CD4-positive, alpha-beta T cell treated with Interleukin-6 at 100 ng/mL for 8 hours (primary cell): ENCODE measurements around the gene HEPACAM.
A peak's percentile ranks its signal among the peaks of the same experiment; 100 is the strongest.

Source experiments
- DNase-seq: peaks from one replicate; pipeline ENCODE4 v3.0.0-alpha.2; 2020; ENCODE audit warnings: mixed read lengths, low spot score

Gene HEPACAM

DNA sequence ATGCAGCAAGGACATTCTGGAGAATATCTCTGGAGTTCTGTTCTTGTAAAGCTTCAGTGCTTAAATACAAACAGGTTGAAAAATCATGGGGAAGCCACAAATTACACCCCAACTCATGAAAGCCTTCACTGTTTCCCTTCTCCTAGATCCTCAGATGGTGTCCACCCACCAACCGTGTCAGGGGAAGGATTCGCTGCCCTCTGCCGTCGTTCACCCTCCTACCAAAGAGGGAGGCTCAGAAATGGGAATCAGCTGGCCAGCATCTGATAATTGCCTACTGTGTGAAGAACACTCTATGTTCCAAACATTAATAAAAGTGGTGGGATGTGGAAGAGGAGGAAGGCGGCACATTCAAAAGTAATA lies 7.4 kb upstream of the HEPACAM start:
- no peak for DNase-seq

DNA sequence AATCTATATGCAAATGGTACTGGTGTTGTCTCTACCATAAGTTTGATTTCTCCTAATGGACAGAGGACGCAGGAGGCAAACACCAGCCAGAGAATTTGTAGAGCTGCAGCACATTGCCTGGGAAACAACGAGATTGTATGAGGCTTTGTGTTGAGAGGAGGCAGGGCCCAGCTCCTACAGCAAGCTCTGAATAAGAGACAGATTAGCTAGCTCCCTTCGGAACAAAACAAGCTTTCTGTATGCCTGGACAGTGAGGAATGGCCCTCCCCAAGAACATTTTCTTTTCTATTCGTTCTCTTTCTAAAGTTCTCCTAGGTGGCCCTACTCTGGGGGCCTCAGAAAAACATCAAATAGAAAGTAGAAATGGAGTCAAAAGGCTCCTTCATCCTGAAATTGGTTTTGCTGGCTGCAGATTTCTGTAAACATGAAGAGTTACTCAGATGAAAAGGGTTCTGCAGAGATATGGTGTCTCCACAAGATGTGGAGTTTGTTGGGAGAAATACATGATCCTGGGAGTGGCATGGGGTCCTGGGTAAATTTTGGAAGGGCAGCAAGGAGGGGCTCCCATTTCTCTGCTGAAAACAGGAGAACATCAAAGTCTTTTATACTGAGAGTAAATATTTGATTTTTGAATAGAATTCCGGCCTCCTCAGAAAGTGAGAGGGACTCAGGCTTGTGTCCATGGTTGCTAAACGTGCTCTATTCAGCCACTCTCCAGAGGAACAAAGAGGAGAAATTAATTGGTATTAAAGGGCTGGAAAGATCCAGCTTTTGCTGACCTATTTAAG lies 6.8 kb upstream of the HEPACAM start:
- DNase-seq, result no peak

DNA sequence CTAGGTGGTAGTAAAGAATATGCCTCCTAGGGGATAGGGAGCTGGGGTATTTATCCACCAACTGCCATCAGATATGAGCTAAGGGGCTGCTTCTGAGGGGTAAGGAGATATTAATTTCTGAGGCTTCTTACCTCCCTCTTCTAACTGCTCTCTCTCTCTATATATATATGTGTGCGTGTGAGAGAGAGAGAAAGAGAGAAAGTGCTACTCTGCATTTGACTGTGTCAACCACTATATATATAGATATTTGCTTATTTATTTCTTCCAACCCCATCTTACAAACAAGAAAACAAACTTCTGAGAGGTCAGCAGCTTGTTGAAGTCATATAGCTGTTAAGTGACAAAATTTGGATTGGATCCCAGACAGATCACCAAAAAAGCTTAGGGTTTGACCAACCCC lies 5.9 kb upstream of the HEPACAM start:
- no peak for DNase-seq

DNA sequence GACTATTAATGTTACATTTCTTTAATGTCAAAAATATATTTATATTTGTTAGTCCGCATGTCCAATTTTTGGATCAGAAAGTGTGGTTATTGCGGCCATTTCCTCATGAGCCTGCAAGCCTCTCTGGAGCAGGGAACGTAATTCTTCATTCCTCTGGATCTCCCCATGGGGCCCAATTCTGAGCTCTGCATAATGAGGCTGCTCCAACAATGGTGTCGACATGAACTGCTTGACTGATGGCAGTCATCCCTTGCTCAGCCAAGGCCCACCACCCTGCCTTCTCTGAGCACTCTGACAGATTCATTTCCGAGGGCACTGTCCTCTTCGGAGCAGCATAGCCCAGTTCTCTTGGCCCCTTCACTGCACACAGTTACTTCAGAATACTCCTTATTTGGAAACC lies 3.1 kb upstream of the HEPACAM start:
- DNase-seq, result no peak

DNA sequence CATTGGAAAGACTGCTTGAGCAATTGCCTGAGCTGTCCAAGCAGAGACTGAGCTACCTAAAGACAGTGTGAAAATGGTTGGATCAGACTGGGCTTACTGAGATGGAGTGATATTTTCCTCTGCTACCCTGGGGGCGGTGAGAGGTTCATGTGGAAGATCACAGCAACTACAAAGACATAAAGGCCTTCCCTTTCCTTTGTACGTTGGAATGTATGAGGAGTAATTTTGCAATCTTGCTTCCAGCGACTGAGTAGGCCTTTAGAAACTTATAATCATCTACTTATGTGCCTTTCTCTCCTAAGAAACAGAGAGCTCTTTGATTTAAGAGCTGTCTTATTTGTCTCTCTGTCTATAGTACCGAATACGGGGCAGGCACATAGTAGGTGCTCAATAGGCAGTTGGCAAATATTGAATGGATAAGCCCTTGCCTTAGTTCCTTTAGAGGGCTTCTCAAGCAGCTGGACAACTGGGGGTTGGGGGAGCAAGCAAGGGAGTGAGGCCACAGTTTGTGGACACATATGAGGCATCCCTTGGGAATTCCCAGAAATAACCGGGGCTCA lies 2.4 kb upstream of the HEPACAM start:
- DNase-seq, result no peak

DNA sequence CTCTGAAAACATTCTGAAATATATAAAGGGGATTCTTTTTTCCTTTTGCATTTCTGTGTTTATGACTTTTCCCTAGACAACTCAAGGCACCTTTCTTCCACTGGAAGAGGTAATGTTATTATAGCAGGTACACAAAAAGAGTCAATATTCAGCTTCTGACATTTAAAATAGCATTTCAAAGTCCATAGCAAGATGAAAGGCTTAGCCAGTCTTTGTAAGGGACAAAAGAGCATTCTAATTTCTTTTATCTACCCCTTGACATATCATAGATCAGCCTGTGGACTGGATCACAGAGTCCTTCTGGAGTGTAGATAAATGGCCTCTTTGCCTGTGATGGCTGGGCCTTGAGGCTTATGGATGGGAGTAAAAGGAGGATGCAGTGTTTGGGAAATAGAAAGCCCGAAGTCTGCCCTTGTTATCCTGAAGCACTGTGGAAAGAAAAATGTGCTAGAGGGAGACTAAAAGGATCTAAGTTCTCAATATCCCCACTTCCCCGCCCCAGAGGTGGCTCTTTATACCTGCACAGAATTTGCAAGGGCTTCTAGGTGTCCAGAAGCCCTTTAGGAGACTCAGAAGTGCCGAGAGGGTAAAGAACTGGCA lies 1.6 kb upstream of the HEPACAM start:
- DNase-seq, result no peak

DNA sequence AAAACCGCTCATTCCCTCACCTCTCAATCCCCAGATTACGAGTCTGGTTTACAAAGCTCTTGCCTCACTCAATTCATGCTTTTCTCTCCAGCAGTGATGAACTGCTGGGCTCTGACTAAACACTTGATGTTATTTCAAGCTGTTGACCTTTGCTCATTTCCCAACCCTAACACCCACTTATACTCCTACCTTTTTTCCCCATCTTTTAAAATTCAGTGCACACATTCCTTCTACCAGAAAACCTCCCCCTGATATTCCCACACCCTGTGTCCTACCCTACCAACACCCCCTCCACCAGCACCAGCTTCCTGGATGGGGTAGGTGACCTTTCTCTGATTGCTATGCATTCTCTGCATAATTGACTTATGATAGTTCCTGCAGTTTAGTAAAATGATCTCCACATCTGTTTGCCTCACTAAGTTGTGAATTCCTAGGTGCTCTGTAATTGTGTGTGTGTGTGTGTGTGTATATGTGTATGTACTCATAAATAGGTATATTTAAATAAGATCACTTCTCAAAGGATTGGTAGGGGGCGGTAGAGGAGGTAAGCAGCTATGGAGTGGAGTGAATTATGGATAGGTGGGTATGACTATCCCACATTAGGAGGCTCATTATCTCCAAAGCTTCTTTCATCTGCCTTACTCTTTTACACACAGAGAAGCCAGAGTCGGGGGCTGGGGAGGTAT lies 842 bp downstream of the HEPACAM start:
- no peak for DNase-seq

DNA sequence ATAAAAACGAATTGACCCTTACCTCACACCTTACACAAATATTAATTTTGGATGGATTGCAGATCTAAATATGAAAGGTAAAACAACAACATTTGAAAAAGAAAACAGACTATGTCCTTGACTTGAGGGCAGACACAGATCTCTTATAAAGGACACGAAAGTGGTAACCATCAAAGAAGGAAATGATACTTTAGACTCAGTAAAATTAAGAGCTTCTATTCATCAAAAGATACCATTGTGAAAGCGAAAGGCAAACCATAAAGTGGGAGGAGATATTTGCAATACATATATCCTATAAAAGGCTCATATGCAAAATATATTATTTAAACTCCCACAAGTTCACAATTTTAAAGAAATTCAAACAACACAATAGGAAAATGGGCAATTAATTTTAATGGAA lies 5.0 kb downstream of the HEPACAM start:
- DNase-seq, result no peak

DNA sequence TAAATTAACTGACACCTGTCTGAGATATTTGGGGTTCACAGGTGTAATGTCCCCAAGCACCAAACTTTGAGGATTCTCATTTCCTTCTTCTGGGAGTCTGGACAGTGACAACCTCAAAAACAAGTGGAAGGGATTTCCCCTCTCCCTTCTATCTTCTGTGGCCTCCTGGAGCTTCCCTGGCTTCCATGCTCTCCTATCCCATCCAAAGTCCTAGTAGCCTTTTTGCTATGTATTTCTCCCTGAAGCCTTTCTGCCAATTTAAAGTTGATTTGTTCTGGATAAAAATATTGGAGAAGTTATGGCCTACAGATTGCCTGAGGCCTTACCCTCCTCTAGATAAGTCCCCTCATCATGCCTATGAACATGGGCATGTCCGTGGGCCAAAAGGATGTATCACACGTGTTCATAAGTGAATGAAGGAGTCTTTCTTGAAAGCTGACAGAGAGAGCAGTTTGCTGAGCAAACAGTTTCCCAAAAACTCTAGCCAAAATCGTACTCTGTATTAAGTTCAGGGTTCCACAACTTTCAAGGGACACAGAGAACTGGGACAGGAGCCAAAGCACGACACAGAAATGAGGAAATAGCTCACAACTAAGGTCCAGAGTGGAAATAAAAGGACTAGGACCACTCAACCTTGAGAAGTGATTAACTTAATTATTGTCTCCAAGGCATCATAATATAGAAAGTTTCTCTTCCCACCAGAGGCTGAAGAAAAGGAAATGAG lies 6.7 kb downstream of the HEPACAM start:
- DNase-seq, result no peak

DNA sequence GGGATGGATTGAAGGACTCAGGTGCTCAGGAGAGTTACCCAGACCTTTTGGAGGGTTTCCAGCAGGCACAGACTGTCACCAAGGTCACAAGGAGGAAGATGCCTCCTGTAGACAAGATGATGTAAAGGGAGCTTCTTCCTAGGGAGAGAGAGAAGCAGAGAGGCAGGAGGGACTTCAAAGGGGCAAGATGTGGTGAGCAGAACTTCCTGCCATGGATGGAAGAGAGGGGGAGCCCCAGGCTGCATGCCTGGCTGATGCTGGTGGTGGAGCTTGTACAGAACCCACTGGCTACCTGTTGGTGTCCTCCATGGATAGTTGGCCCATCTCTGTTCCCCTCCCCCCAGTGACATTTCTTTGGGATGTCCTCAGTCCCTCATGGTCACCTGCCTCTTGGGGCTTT lies 12.6 kb downstream of the HEPACAM start:
- peak; percentile 21 for DNase-seq

DNA sequence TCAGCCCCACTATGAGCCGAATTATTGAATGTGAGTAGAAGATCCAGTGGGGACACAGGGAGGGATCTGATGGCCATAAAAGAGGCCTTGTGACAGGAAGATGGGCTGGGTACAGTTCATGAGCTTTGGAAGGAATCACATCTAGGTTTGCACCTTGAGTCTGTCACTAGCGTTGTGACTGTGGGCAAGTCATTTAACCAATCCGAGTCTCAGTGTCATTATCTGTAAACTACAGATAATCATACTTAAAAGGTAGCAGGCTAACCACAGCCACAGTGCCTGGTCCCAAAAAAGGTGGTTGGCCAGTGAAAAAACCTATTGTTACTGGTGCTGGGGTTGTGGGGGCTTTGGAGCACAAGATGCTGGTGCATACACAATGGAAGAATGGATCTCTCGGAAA lies 13.0 kb downstream of the HEPACAM start:
- no peak for DNase-seq

DNA sequence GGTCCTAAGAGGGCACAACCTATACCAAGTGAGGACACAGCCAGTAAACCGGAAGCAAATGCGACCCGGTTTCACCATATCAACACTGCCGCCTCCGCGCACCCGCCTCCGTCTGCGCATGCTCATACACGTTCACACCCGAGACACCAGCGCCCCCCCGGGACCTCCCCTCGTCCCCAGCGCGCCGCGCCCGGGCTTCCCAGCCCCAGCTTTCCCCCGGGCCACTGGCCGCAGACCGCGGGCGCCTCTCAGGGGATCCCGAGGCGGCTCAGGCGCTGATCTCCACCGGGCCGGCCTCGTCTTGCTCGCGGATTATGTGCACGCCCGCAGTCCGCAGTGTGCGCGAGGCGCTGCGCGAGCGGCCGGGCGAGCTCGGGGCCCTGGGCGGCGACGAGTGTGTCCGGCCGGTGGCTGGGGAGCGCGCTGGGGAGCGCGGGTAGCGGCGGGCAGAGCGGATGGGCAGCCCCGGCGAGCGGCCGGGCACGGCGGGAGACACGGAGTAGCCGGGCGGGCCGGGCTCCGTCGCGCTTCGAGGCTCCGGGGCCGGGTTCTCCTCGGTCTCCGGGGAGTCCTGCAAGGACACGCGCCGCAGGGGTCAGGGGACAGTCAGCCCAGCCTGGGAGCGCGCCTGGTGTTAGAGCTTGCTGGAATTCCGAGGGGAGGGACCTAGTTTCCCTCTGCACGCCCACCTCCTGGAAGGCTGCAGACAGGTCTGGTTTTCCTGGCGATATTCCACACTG lies 14.8 kb downstream of the HEPACAM start:
- peak; percentile 84 for DNase-seq

DNA sequence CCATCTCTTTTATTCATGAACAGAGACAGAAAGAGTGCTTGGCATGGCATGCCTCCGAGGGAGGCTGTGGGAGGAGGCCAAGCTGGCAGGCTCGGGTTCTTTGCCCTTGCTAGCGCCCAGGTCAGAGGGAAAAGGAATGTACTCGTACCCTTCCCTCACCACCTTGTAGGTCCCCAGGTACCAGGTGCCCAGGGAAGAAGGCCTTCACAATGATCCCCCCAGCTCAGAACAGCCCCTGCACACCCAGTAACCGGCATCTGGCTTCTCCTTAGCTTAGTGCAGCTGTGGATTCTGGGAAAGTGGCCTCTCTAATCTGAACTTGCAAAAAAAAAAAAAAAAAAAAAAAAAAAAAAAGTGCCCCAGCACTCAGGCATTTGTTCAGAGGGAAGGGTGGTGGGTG lies 15.5 kb downstream of the HEPACAM start:
- no peak for DNase-seq

DNA sequence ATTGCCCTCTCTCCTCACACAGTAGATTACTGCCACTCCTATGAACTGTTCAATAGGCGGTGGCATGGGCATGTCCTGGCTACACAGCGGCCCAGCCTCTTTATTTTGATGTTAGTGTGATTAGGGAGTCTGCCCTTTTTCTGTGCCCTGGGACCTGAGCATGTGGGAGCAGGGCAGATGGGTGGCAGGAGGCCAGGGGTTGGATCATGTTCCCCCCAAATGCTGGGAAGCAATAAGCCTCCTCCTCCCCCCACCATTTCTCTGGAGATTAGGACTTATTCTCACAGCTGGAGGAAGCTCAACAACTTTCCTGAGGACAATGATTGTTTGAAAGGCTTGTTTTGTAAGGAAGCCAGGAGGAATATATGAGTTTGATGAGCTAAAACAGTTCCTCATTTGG lies 15.9 kb downstream of the HEPACAM start:
- DNase-seq, result no peak

DNA sequence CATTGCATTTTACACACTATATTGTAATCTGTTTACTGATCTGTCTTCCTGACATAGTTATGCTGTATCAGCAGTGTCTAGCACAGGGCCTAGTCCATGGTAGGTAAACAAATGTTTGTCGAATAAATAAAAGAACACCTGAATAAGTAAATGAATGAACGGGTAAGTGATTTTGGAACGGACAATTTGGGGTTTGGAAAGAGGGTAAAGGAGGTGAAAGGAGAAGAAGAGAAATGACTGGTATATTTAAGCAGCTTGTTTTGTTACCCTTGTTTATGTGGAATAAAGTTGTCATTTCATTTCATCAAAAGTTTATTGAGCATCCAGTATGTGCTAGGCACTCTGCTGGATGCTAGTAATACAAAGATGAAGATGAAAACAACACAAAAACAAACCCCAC lies 16.9 kb downstream of the HEPACAM start, which contains the start of gene HEPN1:
HEPN1 (plus strand) TSS at position 301 of the 400 bp plus-strand sequence.
- DNase-seq, result no peak

DNA sequence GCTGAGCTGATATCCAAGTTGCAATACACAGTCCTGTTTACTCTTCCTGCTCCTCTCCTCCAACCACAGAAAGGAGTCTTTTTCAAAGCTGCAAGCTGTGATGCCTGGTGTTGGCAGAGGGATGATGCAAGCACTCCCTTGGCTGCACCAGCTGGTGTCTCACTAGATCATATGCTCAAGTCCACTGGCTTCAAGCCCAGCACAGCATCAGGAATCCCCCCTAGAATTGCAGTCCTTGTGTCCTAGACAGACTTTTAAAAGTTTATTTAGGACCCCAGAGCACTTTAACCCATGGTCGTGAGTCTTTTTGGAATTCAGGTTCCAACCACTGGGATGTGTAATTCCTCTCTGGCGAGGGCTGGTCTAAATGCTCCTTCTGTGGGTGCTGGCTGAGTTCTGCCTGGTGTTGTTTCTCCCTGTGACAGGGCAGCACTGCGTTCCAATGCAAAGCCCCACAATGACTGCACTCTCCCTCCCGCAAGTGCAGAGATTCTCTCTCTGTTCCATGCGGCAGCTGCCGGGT lies 18.7 kb downstream of the HEPACAM start:
- no peak for DNase-seq

DNA sequence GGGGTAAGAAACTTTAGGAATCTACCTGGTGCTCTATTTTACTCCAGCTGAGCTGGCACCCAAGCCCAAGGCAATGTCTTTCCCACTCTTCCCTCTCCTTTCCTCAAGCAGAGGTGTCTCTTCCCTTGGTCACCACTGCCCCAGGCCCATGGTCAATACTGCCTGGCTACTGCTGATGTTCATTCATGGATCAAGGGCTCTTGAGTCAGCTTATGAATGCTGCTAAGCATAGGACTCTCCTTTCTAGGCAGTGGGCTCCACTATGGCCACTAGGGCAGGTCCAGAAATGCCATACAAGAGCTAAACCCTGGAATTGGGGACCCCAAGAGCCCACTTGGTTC lies 19.5 kb downstream of the HEPACAM start:
- DNase-seq, result no peak

DNA sequence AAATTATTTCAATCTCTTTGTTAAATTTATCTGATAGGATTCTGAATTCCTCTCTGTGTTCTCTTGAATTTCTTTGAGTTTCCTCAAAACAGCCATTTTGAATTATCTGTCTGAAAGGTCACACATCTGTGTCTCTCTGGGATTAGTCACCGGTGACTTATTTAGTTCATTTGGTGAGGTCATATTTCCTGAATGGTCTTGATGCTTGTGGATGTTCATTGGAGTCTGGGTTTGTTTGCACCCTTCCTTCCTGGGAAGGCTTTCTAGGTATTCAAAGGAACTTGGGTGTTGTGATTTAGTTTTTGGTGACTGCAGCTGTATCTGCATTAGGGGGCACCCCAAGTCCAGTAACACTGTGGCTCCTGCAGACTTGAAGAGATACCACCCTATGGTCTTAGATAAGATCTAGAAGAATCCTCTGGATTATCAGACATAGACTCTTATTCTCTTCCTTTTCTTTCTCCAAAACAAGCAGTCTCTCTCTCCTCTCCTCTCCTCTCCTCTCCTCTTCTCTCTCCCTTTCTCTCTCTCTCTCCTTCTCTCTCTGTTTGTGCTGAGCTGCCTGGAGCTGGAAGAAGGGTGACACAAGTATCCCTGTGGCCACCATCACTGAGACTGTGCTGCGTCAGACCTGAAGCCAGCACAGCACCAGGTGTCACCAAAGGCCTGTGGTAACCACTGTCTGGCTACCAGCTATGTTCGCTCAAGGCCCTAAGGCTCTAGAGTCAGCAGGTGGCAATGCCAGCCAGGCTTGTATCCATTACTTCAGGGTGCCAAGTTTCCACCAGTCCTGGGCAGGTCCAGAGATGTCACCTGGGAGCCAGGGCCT lies 20.1 kb downstream of the HEPACAM start:
- no peak for DNase-seq

DNA sequence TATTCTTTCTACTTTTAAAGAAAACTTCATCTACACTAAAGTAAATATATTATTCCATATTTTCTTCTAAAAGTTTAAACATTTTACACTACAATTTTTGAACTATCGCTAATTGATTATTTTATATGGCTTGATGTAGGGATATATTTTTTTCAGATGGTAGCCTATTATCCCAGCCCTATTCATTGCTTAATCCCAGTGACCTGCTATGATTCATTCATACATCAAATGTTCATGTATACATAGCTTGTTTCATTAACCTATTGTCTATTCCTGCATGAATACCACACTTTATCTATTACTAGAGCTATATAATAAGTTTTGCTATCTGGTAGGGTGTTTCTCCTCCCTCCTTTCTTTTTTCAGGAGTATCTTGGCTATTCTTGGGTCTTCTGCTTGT lies 33.2 kb downstream of the HEPACAM start:
- no peak for DNase-seq

DNA sequence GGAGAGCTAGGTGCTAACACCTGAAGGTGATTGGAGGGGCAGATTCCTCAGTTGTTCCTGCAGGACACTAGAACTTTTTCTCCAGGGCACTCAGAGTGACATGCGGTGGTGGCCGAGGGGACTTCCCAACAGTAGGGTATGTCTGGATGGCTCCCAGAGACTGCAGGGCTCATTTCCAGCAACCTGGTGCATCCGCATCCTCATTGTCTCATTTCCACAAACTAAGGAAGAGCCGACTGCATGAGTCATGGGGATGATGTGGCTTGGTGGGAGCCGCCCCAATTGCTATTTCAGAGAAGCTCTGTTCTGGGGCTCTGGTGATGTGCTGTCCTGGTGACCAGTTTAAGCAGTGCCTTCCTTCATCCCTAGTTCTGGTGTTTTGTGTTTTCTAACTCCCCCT lies 35.4 kb downstream of the HEPACAM start:
- DNase-seq, result no peak
